GM18519 (cell line): Measurements from ENCODE around the gene TNFAIP3.

ENCODE experiments used
- ATAC-seq: cut with Tn5 transposase; IDR thresholded peaks from one replicate; pipeline ENCODE4 v1.9.1; 2021; ENCODE audit warnings: mild to moderate bottlenecking, moderate library complexity; ENCODE audit not compliant: unreplicated experiment, low FRiP score

Gene TNFAIP3

GRCh38 chr6:137894779-137895385 is 27.8 kb downstream of the TNFAIP3 start:
- ATAC-seq: no peak

- no peak for ATAC-seq
Observed at GRCh38 chr6:137896647-137897046, 29.6 kb downstream of the TNFAIP3 start.

GRCh38 chr6:137900815-137901214 is 33.8 kb downstream of the TNFAIP3 start:
- no peak for ATAC-seq

GRCh38 chr6:137901454-137901853 is 34.4 kb downstream of the TNFAIP3 start:
- ATAC-seq: no peak

GRCh38 chr6:137902699-137903098 is 35.6 kb downstream of the TNFAIP3 start:
- no peak for ATAC-seq

GRCh38 chr6:137903274-137903932 is 36.3 kb downstream of the TNFAIP3 start:
- no peak for ATAC-seq

- ATAC-seq: peak; percentile 63
Observed at GRCh38 chr6:137903933-137904821, 37.1 kb downstream of the TNFAIP3 start.

GRCh38 chr6:137904822-137905617 is 38.0 kb downstream of the TNFAIP3 start:
- peak; percentile 7 for ATAC-seq

GRCh38 chr6:137906020-137906472 is 39.0 kb downstream of the TNFAIP3 start:
- ATAC-seq: no peak

GRCh38 chr6:137907170-137907569 is 40.1 kb downstream of the TNFAIP3 start:
- ATAC-seq: no peak

- ATAC-seq: no peak
Observed at GRCh38 chr6:137909533-137909932, 42.5 kb downstream of the TNFAIP3 start.

- no peak for ATAC-seq
Observed at GRCh38 chr6:137910424-137910834, 43.4 kb downstream of the TNFAIP3 start.

- no peak for ATAC-seq
Observed at GRCh38 chr6:137910843-137911456, 43.9 kb downstream of the TNFAIP3 start.

GRCh38 chr6:137911675-137912191 is 44.7 kb downstream of the TNFAIP3 start:
- ATAC-seq: no peak

GRCh38 chr6:137912813-137913212 is 45.8 kb downstream of the TNFAIP3 start:
- no peak for ATAC-seq

GRCh38 chr6:137913434-137913833 is 46.4 kb downstream of the TNFAIP3 start:
- no peak for ATAC-seq

- ATAC-seq: no peak
Observed at GRCh38 chr6:137913996-137914529, 47.0 kb downstream of the TNFAIP3 start.

GRCh38 chr6:137914530-137915193 is 47.6 kb downstream of the TNFAIP3 start:
- no peak for ATAC-seq

GRCh38 chr6:137915790-137916189 is 48.7 kb downstream of the TNFAIP3 start:
- no peak for ATAC-seq
